GM15510 (cell line): ENCODE results near the gene CPTP.

Experiments used
- POLR2A ChIP-seq: IDR thresholded peaks from 3 replicates; pipeline ENCODE4 v1.6.1; 2011; ENCODE audit warnings: borderline replicate concordance; ENCODE audit not compliant: insufficient read length; ENCODE audit errors: extremely low read depth

CPTP gene

DNA sequence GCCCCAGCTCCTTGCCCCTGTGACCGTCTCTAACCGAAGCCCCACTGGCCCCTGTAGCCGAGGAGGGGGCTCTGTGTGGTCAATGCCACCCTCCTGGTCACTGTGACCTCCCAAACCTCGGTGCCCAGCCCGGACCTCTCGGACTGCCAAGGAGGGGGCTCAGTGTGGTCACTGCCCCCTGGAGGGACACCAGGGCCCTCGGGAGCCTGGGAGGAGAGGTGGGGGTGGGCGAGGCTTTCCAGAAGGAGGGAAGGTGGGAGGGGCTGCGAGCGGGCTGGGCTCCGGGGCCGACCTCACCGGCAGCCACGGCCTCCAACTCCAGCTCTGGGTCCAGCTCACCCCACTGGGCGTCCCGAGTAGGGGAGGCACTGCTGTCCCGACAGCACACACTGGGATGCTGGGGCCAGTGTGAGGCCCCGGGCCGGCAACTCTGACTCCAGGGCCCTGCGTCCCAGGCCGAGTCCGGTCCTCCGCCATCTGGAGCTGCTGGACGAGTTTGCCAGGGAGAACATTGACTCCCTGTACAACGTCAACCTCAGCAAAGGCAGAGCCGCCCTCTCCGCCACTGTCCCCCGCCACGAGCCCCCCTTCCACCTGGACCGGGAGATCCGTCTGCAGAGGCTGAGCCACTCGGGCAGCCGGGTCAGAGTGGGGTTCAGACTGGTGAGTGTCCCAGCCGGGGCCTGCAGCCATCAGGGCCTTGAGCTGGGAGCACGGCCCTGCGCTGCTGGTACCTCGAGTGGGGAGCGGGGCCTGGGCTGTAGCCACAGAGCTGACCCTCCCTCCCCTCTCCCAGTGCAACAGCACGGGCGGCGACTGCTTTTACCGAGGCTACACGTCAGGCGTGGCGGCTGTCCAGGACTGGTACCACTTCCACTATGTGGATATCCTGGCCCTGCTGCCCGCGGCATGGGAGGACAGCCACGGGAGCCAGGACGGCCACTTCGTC, 38.0 kb upstream of the CPTP start:
- no peak for TF ChIP-seq POLR2A

DNA sequence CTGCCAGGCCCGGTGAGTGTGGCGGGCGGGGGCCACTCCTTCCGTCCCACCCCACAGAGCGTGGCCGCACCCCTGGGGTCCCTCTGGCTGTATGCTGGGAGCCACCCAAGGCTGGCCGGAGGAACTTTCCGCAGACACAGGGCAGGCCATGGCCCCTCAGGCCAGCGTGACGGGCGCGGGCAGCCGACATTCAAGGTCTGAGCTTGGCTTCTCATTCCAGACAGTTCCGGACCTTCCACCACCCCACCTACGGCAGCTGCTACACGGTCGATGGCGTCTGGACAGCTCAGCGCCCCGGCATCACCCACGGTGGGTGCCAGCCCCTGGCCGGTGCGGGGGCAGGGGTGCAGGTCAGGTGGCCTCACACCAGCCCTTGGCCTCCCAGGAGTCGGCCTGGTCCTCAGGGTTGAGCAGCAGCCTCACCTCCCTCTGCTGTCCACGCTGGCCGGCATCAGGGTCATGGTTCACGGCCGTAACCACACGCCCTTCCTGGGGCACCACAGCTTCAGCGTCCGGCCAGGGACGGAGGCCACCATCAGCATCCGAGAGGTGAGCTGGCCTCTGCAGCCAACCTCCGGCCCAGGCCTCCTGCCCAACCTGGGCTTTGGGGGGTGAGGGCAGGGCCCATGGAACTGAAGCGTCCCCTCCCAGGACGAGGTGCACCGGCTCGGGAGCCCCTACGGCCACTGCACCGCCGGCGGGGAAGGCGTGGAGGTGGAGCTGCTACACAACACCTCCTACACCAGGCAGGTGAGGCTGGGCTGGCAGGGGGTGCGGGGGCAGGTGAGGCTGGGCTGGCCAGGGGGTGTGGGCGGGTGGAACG, 37.1 kb upstream of the CPTP start:
- TF ChIP-seq POLR2A, result no peak

DNA sequence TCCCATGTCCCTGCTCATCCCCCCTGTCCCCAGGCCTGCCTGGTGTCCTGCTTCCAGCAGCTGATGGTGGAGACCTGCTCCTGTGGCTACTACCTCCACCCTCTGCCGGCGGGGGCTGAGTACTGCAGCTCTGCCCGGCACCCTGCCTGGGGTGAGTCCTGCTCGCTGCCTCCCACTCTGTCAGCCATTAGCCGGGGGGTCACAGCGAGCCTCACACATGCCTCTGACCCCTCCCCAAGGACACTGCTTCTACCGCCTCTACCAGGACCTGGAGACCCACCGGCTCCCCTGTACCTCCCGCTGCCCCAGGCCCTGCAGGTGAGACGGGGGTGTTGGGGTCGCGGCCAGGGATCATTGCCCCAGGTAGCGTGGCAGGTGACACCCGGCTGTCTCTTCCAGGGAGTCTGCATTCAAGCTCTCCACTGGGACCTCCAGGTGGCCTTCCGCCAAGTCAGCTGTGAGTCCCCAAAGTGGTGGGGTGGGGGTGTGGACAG, 34.3 kb upstream of the CPTP start:
- TF ChIP-seq POLR2A, result no peak

DNA sequence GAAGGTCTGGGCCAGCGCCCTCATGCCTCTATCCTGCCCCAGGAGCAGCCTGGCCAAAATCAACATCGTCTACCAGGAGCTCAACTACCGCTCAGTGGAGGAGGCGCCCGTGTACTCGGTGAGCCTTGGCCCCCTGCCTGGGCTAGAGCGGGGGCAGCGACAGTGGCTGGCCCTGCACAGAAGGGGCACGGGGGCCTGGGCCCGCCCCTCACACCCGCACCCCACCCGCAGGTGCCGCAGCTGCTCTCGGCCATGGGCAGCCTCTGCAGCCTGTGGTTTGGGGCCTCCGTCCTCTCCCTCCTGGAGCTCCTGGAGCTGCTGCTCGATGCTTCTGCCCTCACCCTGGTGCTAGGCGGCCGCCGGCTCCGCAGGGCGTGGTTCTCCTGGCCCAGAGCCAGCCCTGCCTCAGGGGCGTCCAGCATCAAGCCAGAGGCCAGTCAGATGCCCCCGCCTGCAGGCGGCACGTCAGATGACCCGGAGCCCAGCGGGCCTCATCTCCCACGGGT, 33.5 kb upstream of the CPTP start:
- TF ChIP-seq POLR2A, result no peak

DNA sequence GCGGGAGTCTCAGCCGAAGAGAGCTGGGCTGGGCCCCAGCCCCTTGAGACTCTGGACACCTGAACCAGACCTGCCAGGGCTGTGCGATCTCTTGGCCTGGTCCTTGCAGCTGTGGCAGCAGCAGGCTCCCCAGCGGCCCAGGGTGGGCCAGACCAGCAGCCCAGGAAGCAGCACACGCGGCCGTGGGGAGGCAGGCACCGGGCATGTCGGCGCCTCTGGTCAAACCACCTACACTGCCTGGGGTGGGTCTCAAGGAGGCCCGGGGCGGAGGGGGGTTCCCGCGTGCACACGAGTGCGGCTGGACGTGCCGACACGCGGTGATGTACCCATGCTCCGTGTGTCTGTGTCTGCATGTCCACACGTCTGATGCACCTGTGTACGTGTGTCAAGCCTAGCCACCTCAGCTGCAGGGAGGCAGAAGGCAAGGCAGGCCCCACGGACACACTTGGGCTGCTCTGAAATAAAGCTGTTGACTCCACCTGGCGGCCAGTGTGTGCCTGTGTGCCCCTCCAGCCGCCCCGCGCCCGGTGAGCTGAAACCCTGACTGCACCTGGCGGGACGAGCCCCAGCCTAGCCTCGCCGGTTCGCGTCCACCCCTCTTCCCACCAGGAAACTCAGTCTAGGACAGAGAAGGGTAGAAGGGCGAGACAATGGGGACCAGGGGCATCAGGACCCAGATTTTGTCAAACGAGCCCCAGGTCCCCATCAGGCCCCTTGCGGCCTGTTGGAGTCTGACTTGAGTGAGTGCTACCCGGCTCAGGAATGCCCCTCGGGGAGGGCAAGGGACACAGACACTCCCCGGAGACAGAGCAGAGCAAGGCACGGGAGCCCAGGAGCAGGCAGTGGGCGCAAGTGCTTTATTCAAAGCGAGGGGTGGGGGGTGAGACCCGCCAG, 32.8 kb upstream of the CPTP start:
- no peak for TF ChIP-seq POLR2A

DNA sequence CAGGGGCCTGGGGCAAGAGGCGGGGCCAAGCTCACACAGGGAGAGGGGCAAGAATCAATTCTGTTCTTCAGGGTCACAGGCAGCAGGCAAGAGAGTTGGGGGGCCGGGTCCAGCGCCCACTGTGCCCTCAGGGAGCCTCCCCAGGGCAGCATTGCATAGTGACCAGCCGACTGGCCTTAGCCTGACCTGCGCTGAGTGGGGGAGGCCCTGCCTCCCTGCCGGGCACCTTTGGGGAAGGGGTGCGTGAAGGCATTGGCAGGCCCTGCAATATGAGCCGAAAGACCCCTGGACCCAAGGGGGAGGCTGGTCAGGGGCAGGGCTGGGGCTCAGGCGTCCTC, 32.2 kb upstream of the CPTP start:
- no peak for TF ChIP-seq POLR2A

DNA sequence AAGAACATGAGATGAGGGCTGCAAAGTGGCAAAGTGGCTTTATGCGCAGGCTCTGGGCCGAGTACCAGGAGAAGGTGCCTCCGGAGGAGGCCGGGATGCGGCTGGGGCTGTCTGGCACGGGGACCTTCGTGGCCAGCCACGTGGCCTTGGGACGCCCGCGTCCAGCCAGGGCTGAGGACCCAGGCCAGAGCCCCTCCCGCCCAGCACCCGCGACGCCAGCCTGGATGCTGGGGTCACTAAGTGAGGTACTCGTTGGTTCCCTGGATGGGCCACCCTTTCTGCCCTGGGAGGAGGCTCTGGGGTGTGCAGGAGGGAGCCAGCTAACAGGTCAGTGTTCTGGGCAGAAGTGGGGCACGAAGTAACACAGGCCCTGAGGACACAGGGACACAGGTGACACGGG, 31.8 kb upstream of the CPTP start:
- no peak for TF ChIP-seq POLR2A

DNA sequence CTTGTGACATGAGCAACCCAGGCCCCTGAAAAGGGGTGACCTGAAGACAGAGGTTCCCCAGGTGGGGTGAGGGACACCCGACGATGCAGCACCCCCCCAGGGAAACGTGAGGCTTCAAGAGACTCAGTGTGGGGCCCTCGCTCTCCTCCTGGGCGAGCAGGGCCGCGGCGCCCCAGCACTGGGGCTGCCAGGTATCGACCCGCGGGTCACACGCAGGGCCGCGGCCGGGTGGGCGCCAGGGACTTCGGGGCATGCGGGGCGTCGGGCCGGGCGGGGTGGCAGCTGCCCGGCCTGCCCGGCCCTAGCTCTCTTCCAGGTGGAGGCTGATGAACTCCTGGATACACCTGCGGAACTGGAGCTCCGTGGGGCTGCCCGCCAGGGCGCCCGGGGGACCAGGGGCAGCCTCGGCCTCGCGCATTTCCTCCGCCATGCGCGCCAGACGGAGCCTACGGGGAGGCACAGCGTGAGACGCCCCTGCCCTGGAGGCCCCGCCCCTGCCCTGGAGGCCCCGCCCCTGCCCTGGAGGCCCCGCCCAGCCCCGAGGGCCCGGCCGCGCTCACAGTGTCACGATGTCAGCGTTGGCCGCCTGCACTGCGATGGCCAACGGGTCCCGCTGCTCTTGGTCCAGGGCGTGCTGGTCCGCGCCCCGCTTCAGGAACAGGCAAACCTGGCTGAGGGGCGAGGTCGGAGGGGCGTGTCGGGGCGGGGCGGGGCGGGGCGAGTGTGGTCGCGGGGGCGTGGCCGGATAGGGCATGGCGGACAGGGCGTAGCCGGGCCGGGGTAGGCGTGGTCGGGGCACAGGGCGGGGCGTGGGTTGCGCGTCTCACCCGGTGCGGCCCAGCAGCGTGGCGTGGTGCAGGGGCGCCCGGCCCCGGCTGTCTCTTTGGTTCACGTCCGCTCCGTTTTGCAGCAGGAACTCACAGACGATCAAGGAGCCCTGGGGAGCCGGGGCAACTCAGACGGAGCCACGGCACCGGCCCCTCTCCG, 31.0 kb upstream of the CPTP start:
- no peak for TF ChIP-seq POLR2A

DNA sequence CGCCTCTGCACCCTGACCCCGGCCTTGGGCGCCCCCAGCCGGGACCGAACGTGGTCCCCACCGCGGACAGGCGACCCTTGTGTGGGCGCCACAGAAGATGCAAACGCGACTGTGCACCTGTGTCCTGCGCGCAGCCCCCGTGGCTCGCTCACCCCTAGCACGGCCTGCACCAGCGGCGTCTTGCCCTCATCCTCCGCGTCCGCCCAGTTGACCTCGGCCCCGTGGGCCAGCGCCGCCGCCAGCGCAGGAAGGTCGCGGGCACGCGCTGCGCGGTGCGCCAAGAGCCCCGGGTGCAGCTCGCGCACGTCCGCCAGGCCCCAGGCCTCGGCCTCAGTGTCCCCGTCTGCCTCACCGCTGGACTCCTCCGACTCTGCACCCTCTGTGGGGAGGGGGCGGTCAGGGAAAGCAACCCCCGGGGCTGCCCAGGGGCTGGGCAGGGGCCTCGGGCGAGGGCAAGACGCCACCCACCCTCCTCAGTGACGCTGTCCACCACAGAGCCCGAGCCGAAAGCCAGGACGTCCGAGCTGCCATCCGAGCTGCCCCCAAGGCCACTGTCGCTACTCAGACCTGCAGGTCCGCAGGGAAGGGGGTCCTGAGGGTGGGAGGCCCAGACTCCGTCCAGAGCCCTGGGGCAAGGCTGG, 30.2 kb upstream of the CPTP start:
- no peak for TF ChIP-seq POLR2A

DNA sequence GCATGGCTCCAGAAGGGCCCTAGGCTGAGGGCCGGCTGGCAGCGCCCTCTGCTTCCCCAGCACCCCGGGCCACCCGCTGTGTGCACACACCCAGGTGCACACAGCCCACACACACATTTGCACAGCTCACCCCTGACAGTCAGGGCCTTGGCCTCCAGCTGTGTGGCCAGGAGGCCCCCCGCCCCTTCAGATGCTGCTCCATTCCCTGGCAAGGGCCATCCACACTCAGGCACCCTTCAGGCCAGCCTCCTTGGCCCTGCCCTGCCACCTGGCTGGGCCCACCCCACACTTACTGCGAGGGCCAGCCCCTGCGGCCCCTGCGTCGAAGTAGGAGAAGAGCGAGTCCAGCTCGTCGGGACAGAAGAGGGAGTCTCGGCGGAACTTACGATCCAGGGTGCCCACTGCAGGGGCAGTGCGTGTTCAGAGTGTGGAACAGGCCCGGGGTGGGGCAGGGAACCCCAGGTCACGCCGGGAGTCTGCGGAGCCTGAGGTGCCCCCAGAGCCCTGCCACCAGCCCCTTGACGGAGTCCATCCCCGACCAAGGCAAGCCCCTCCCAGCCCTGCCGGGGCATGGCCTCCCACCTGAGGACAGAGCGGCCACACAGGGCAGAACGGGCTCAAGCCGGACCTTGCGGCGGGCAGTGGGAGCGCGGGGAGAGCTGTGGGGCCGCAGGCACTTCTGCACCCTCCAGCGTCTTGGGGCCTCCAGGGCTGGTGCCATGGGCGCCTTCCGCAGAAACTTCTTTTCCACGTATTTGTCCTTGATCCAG, 29.3 kb upstream of the CPTP start:
- TF ChIP-seq POLR2A, result no peak

DNA sequence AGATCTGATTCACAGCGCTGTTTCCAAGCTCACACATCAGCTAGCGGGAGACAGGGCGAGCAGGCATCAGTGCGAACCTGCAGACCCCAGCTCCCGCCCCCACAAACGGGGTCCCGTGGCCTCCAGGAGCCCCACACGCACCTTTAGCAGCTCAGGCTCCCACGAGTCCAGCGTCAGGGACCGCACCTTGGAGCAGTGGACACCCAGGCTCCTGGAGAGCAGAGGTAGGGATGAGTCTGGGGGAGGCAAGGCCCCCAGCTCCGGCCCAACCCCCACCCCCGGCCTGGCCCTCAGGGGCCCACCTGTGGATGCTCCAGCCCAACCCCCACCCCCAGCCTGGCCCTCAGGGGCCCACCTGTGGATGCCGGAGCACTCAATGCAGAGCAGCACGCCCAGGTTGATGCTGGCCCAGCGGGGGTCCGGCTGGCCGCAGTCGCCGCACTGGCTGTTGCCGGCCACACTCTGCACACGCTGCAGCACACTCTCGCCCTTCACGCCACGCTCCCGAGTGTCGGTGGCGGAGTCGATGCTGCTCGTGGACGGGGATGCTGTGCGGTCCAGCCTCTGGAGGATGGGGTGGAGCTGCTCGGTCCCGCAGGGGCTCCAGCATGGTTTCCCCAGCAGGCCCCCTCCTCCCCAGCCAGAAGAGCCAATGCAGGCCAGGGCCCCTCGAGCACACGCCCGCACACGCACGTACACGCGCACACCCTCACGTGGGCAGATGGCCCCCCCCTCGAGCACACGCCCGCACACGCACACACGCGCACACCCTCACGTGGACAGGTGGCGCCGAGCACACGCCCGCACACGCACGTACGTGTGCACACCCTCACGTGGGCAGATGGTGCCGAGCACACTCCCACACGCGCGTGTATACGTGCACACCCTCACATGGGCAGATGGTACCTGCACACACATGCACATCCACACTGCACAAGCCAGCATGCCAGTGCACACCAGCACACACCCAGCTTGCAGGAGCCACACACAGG, 28.2 kb upstream of the CPTP start:
- no peak for TF ChIP-seq POLR2A
